Memory B cell (primary cell): ENCODE data around the gene UBE2S.
A peak's percentile ranks its signal among the peaks of the same experiment; 100 is the strongest.
"Not testable (repeated sequence)": the region's sequence is repeated elsewhere in the genome, so short reads cannot be mapped to it uniquely, and the experiment has no call there.

Experiments used
- ATAC-seq: fragments of 150-1000 bp; cut with Tn5 transposase; 2 replicates; pipeline ENCODE4 v1.10.0; 2021; ENCODE audit warnings: low read depth, mild to moderate bottlenecking, moderate library complexity
- DNase-seq, 2 donors: peaks; one replicate each; pipeline ENCODE4 v3.0.0; 2022; ENCODE audit warnings: low spot score in 2 of 2
- H3K27ac Mint-ChIP-seq: one replicate; pipeline ENCODE4 v1.8.0; 2022; ENCODE audit warnings: mild to moderate bottlenecking, moderate library complexity, mixed read lengths
- H3K27me3 Mint-ChIP-seq: one replicate; pipeline ENCODE4 v1.8.0; 2022; ENCODE audit warnings: mixed read lengths
- H3K36me3 Mint-ChIP-seq: one replicate; pipeline ENCODE4 v1.8.0; 2022; ENCODE audit warnings: mild to moderate bottlenecking, mixed read lengths
- H3K4me1 Mint-ChIP-seq: one replicate; pipeline ENCODE4 v1.8.0; 2022; ENCODE audit warnings: mixed read lengths
- H3K4me3 Mint-ChIP-seq: one replicate; pipeline ENCODE4 v1.8.0; 2022; ENCODE audit warnings: mild to moderate bottlenecking, moderate library complexity, mixed read lengths
- H3K9me3 Mint-ChIP-seq: one replicate; pipeline ENCODE4 v1.8.0; 2022; ENCODE audit warnings: mixed read lengths

Gene UBE2S

GRCh38 chr19:55431183-55431582, 23.6 kb upstream of the UBE2S start:
- Mint-ChIP-seq H3K36me3 (peaks cover 2% of the 10 kb centered on the region), H3K4me3 (no peak overlapping the region), H3K9me3 (no peaks in the 10 kb centered on the region), H3K27ac (no peak overlapping the region), H3K27me3 (peaks cover 30% of the 10 kb centered on the region), H3K4me1 (no peaks in the 10 kb centered on the region)
- ATAC-seq (no peak), DNase-seq (no peak)

GRCh38 chr19:55426042-55426441, 18.5 kb upstream of the UBE2S start:
- H3K4me1 Mint-ChIP-seq: no peaks in the 10 kb centered on the region
- peaks cover 2% of the 10 kb centered on the region for H3K36me3 Mint-ChIP-seq
- peaks cover 28% of the 10 kb centered on the region for H3K27me3 Mint-ChIP-seq
- no peaks in the 10 kb centered on the region for H3K9me3 Mint-ChIP-seq
- ATAC-seq (no peak), DNase-seq (no peak)
- H3K4me3 Mint-ChIP-seq: no peak overlapping the region
- no peak overlapping the region for H3K27ac Mint-ChIP-seq

- ATAC-seq (no peak), DNase-seq (no peak)
- H3K4me3 Mint-ChIP-seq: no peak overlapping the region
- H3K9me3 Mint-ChIP-seq: no peaks in the 10 kb centered on the region
- peaks cover 19% of the 10 kb centered on the region for H3K27me3 Mint-ChIP-seq
- no peak overlapping the region for H3K27ac Mint-ChIP-seq
- no peaks in the 10 kb centered on the region for H3K4me1 Mint-ChIP-seq
- peaks cover 2% of the 10 kb centered on the region for H3K36me3 Mint-ChIP-seq
These were observed 16.9 kb upstream of the UBE2S start for GRCh38 chr19:55424518-55424917.

GRCh38 chr19:55423225-55424005, 15.8 kb upstream of the UBE2S start:
- H3K27ac Mint-ChIP-seq: no peak overlapping the region
- no peak overlapping the region for H3K4me3 Mint-ChIP-seq
- no peaks in the 10 kb centered on the region for H3K9me3 Mint-ChIP-seq
- no peak for ATAC-seq
- peaks cover 14% of the 10 kb centered on the region for H3K27me3 Mint-ChIP-seq
- DNase-seq: no peak
- H3K36me3 Mint-ChIP-seq: no peaks in the 10 kb centered on the region
- H3K4me1 Mint-ChIP-seq: no peaks in the 10 kb centered on the region

GRCh38 chr19:55421281-55421680, 13.7 kb upstream of the UBE2S start:
- not testable (repeated sequence) for H3K36me3 Mint-ChIP-seq, ATAC-seq, H3K9me3 Mint-ChIP-seq, H3K27ac Mint-ChIP-seq, H3K4me1 Mint-ChIP-seq, H3K4me3 Mint-ChIP-seq, DNase-seq
- peaks cover 11% of the 10 kb centered on the region for H3K27me3 Mint-ChIP-seq

GRCh38 chr19:55419624-55420236, 12.1 kb upstream of the UBE2S start:
- ATAC-seq: no peak
- Mint-ChIP-seq H3K27me3 (peaks cover 8% of the 10 kb centered on the region), H3K9me3 (no peaks in the 10 kb centered on the region), H3K4me1 (no peaks in the 10 kb centered on the region), H3K4me3 (no peak overlapping the region), H3K36me3 (no peaks in the 10 kb centered on the region), H3K27ac (no peak overlapping the region)
- DNase-seq: no peak

- no peak overlapping the region for H3K4me3 Mint-ChIP-seq
- H3K4me1 Mint-ChIP-seq: no peaks in the 10 kb centered on the region
- H3K27ac Mint-ChIP-seq: no peak overlapping the region
- DNase-seq: no peak
- ATAC-seq: no peak
- peaks cover 6% of the 10 kb centered on the region for H3K27me3 Mint-ChIP-seq
- no peaks in the 10 kb centered on the region for H3K36me3 Mint-ChIP-seq
- H3K9me3 Mint-ChIP-seq: no peaks in the 10 kb centered on the region
These were observed 11.5 kb upstream of the UBE2S start for GRCh38 chr19:55419103-55419502.

- H3K4me3 Mint-ChIP-seq: no peak overlapping the region
- DNase-seq (peak; percentile 37 to 43), ATAC-seq (peak; percentile 78)
- no peaks in the 10 kb centered on the region for H3K4me1 Mint-ChIP-seq
- H3K9me3 Mint-ChIP-seq: no peaks in the 10 kb centered on the region
- no peak overlapping the region for H3K27ac Mint-ChIP-seq
- no peaks in the 10 kb centered on the region for H3K36me3 Mint-ChIP-seq
- H3K27me3 Mint-ChIP-seq: peaks cover 5% of the 10 kb centered on the region
These were observed 10.6 kb upstream of the UBE2S start for GRCh38 chr19:55418185-55418584.

GRCh38 chr19:55410168-55410567, 2.6 kb upstream of the UBE2S start:
- H3K9me3 Mint-ChIP-seq: peaks cover 8% of the 10 kb centered on the region
- no peak overlapping the region for H3K27ac Mint-ChIP-seq
- H3K36me3 Mint-ChIP-seq: peaks cover 12% of the 10 kb centered on the region
- ATAC-seq: no peak
- no peak for DNase-seq
- no peak overlapping the region for H3K4me3 Mint-ChIP-seq
- H3K4me1 Mint-ChIP-seq: peaks cover 17% of the 10 kb centered on the region
- H3K27me3 Mint-ChIP-seq: peaks cover 2% of the 10 kb centered on the region

- Mint-ChIP-seq H3K36me3 (peaks cover 12% of the 10 kb centered on the region), H3K27ac (peak overlapping the region; percentile 98), H3K4me1 (peaks cover 17% of the 10 kb centered on the region), H3K4me3 (peak overlapping the region; percentile 92)
- not testable (repeated sequence) for H3K27me3 Mint-ChIP-seq, ATAC-seq, H3K9me3 Mint-ChIP-seq, DNase-seq
These were observed 1.6 kb upstream of the UBE2S start for GRCh38 chr19:55409179-55409578.

- peak overlapping the region; percentile 92 for H3K4me3 Mint-ChIP-seq
- H3K36me3 Mint-ChIP-seq: peaks cover 15% of the 10 kb centered on the region
- DNase-seq (no peak), ATAC-seq (no peak)
- peak overlapping the region; percentile 98 for H3K27ac Mint-ChIP-seq
- H3K4me1 Mint-ChIP-seq: peaks cover 17% of the 10 kb centered on the region
- H3K27me3 Mint-ChIP-seq: no peaks in the 10 kb centered on the region
- H3K9me3 Mint-ChIP-seq: peaks cover 8% of the 10 kb centered on the region
These were observed 915 bp upstream of the UBE2S start for GRCh38 chr19:55408533-55408872.

- peak; percentile 96 to 98 for DNase-seq
- H3K4me1 Mint-ChIP-seq: peaks cover 17% of the 10 kb centered on the region
- H3K9me3 Mint-ChIP-seq: peaks cover 8% of the 10 kb centered on the region
- no peaks in the 10 kb centered on the region for H3K27me3 Mint-ChIP-seq
- H3K27ac Mint-ChIP-seq: peak overlapping the region; percentile 98
- H3K4me3 Mint-ChIP-seq: peak overlapping the region; percentile 92
- peak; percentile 82 for ATAC-seq
- peaks cover 18% of the 10 kb centered on the region for H3K36me3 Mint-ChIP-seq
These were observed 378 bp upstream of the UBE2S start for GRCh38 chr19:55407800-55408532.

- ATAC-seq (no peak), DNase-seq (no peak)
- peak overlapping the region; percentile 98 for H3K27ac Mint-ChIP-seq
- peaks cover 18% of the 10 kb centered on the region for H3K36me3 Mint-ChIP-seq
- H3K27me3 Mint-ChIP-seq: no peaks in the 10 kb centered on the region
- H3K4me3 Mint-ChIP-seq: peak overlapping the region; percentile 92
- H3K4me1 Mint-ChIP-seq: peaks cover 17% of the 10 kb centered on the region
- peaks cover 8% of the 10 kb centered on the region for H3K9me3 Mint-ChIP-seq
These were observed 600 bp downstream of the UBE2S start for GRCh38 chr19:55406826-55407549.
